GM10847 (cell line): ENCODE measurements around the gene PPM1M.

Experiments
- POLR2A ChIP-seq: IDR thresholded peaks from 2 replicates; pipeline ENCODE4 v1.6.1; 2011; ENCODE audit not compliant: insufficient read length; ENCODE audit errors: extremely low read depth

PPM1M gene

DNA sequence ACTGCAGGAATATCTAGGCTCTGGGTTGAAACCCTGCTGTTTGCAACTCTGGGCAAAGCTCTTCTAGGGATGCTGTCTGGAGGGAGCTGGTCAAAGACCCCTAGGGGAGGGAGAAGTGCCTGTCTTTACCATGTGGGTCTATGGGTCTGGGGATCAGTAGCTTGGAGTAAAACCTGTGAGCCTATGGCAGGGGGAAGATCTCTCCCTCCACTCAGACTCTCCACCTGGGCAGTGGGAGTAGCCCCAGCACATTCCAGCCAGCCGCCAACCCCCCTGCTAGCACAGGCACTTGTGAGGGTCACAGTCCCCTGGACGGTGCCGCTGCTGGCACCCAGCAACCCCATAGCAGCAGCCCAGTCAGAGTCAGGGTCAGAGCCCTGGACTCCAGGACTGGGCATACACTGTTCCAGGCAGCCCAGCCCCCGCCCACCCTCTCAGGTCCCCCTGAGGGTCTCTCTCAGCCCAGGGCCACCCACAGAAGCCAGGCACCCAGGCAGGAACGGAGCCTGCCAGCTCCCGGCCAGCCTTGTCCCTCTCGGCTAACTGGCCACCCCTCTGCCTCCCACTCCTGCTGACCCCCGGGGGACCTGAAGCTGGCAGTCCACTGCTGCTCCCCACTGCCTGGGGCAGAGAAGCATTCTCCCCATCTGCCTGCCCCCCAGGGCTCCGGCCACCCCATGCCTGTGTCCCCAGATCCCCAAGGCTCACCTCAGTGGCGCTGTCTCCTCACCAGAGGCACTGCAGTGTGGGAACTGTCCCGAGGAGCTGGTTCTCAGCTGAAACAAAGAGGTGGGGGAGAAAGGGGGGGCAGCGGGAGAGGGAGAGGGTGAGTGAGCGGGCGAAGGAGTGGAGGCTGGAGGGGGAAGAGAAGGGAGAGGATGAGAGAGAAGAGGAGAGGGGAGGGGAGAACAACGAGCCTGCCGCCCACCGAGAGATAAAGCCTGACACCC lies 52.9 kb downstream of the PPM1M start:
- TF ChIP-seq POLR2A, result no peak

DNA sequence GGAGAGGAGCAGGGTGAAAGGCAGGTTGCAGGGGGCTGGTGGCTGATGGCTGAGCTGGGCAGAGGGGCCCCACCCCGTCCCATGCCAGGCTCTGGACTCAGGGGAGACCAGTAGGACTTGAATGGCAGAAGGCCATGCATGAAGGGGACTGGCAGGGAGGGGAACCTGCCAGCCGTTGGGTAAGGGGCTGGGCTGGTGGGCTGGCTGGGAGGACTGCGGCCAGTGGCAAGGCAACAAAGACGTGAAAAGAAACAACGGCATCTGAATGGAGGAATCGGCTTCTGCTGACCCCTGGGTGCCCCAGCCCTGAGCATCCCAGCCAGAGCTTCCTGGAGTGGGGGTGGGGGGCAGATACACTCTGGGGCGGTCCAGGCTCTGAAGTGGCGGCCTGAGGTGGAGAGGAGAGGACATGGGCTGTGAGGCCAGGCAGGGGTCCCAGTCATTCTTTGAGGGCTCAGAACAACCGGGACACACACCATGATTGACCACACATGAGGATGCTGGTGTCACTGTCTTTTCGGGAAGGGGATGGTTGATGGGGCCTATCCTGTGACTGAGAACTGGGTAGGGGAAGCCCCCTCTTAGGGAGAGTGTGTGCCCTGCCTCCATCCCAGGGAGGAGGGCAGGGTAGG lies 53.8 kb downstream of the PPM1M start:
- TF ChIP-seq POLR2A, result no peak
